Measurements from ENCODE around the gene RAX.
"Not testable (repeated sequence)": the region's sequence is repeated elsewhere in the genome, so short reads cannot be mapped to it uniquely, and the experiment has no call there.

GRCh38 chr18:59261842-59262241 lies 11.4 kb downstream of the RAX start:
- not testable (repeated sequence) for TF ChIP-seq RFX5 (IDR thresholded peaks at IDR 0.05; ENCODE audit: low read depth, low read length); CTCF (conservative IDR thresholded peaks at IDR 0.05; ENCODE audit: low read depth, low read length); BHLHE40 (IDR thresholded peaks at IDR 0.05; ENCODE audit: low read depth, low read length); RAD21 (IDR thresholded peaks at IDR 0.05; ENCODE audit: low read length); POLR2A (IDR thresholded peaks at IDR 0.05; ENCODE audit: low read depth, low read length); FOS (IDR thresholded peaks at IDR 0.05; ENCODE audit: low read depth, low read length); SMC3 (IDR thresholded peaks at IDR 0.05; ENCODE audit: low read depth, low read length); CEBPB (IDR thresholded peaks at IDR 0.05; ENCODE audit: low read depth, low read length); NFE2L2 (IDR thresholded peaks at IDR 0.05; ENCODE audit: low read depth, low read length); CHD1 (IDR thresholded peaks at IDR 0.05; ENCODE audit: low read depth, low read length); ELK1 (IDR thresholded peaks at IDR 0.05; ENCODE audit: borderline replicate concordance, low read depth, low read length); MXI1 (IDR thresholded peaks at IDR 0.05; ENCODE audit: borderline replicate concordance, low read depth, low read length)
- TF ChIP-seq, protein P1, sequence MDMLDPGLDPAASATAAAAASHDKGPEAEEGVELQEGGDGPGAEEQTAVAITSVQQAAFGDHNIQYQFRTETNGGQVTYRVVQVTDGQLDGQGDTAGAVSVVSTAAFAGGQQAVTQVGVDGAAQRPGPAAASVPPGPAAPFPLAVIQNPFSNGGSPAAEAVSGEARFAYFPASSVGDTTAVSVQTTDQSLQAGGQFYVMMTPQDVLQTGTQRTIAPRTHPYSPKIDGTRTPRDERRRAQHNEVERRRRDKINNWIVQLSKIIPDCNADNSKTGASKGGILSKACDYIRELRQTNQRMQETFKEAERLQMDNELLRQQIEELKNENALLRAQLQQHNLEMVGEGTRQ (IDR thresholded peaks at IDR 0.05; ENCODE audit: low read depth, low read length) = not testable (repeated sequence)

All from IMR-90 (cell line).